Erythroblast (primary cell): ENCODE measurements around the gene GIMAP5.
A peak's percentile ranks its signal among the peaks of the same experiment; 100 is the strongest.
"Not testable (repeated sequence)": the region's sequence is repeated elsewhere in the genome, so short reads cannot be mapped to it uniquely, and the experiment has no call there.

ENCODE experiments used
- DNase-seq, 2 experiments: peaks; one replicate each; lab custom pipeline; 2025; lab: John Stamatoyannopoulos, UW
- GATA1 ChIP-seq: IDR thresholded peaks from 2 replicates; pipeline ENCODE4 v1.6.1; 2011; ENCODE audit warnings: low read depth, mild to moderate bottlenecking, control low read depth, low read length, moderate library complexity
- POLR2A ChIP-seq: IDR thresholded peaks from 2 replicates; pipeline ENCODE4 v1.6.1; 2011; ENCODE audit warnings: mild to moderate bottlenecking, low read length

GIMAP5 gene

DNA sequence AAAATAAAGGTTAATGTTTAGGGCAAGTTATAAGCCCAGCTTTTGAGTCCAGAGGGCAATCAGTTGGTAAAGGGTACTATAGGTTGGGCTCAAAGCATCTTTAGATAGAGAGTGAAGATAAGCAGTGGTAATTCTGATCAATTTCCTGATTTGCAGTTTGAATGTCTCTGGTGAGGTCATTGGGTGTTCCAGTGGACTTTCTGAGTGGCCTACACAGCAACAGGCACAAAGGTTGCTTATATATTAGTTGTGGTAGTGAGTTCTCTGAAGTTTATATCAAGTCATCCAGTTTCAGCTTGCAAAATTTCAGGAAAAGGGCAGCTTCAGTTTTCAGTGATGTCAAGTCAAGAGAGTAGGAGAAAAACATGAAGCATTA lies 29.1 kb downstream of the GIMAP5 start:
- DNase-seq, result no peak
- TF ChIP-seq GATA1 (no peak), POLR2A (no peak)

DNA sequence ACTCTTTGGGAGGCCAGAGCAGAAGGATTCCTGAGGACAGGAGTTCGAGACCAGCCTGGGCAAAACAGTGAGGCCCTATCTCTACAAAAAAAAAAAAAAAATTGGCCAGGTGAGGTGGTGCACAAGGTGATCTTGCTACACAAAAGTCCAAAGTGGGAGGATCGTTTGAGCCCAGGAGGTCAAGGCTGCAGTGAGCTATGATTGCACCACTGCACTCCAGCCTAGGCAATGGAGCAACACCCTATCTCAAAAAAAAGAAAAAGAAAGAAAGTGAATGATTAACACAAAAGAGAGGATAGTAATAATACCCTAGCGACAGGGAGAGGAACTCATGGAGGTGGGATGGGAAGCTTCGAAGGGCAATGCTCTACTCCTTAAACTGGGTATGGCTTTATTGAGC lies 32.5 kb downstream of the GIMAP5 start:
- TF ChIP-seq GATA1, result no peak
- no peak for TF ChIP-seq POLR2A
- DNase-seq, result no peak

DNA sequence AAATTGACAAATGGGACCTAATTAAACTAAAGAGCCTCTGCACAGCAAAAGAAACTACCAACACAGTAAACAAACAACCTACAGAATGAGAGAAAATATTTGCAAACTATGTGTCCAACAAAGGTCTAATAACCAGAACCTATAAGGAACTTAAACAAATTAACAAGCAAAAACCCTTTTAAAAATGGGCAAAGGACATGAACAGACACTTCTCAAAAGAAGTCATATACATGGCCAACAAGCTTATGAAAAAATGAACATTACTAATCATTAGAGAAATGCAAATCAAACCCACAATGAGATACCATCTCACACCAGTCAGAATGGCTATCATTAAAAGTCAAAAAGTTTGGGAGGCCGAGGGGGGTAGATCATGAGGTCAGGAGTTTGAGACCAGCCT lies 36.9 kb downstream of the GIMAP5 start:
- not testable (repeated sequence) for DNase-seq

DNA sequence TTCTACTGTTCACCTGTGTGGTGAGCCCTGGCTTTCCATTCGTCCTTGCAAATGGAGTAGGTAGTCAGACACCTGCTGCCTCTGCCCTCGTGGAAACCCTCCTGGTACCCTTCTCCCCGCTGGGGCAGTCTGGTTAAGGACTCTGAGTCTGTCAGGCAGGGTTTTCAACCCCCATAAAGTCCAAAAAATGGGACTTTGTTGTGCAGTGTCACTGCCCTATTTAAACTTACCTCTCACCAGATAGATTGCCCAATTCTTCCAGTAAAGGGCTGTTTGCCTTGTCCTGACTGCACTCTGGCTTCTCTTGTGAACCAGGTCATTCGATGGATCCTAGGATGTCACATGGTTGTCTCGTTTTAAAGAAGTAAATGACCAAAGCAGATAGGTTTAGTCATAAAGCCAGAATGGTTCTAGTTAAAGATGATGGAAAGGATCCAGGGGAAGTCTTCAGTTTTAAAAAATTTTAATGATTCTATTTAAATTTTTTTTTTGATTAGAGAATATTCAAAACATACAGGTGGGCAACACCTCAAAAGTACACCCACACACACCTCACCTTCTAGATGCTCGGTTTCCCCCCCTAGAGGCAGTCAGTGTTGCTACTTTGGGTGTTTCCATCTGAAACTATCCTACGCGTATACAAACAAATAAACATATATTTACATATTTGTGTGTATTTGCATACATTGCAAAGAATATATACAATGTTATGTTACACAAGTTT lies 41.0 kb downstream of the GIMAP5 start:
- no peak for TF ChIP-seq GATA1
- TF ChIP-seq POLR2A, result no peak
- no peak for DNase-seq

DNA sequence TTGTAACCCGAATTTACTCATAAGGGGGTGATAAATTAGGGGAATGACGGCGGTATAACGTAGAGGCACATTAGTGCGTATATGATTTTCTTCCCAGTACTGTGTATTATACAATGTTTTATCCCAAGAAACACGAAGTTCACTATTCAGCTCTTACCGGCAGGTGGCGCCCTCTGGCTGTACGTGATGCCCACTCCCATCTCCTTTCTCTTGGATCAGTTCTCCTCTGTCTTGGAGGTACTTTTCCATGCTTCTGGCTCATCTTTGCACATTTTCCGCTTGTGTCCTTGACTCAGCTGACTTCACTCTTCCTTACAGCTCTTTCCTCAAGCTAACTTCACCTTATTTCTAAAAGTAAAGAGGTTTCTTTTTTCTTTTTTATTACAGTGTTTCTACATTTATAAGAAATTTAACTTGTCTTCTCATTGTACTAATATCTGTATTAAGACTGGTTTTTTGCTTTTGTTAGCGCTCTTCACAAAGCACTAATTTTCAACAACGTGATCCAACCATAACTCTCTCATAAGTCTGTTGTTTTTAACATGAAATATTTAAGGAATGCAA lies 41.6 kb downstream of the GIMAP5 start:
- peak; percentile 60 to 79 for DNase-seq
- no peak for TF ChIP-seq GATA1
- no peak for TF ChIP-seq POLR2A

DNA sequence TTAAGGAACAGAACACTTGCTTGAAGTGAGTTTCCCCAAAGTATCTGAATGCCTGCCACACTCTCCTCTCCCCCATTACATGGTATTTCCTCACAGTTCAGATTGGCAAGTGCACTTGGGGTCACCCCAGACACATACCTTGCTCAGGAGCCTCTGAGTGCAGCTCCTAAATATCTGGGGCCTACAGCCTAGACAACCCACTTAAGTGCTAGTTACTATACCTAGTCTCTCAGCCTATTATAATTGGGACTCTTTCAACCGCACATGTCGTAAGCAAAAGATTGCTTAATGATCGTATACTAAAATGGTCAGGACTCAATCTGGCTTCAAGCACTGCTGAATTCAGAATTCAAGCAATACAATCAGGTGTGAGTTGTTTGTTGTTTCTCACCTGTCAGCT lies 43.1 kb downstream of the GIMAP5 start:
- no peak for DNase-seq
- TF ChIP-seq POLR2A, result no peak
- TF ChIP-seq GATA1, result no peak

DNA sequence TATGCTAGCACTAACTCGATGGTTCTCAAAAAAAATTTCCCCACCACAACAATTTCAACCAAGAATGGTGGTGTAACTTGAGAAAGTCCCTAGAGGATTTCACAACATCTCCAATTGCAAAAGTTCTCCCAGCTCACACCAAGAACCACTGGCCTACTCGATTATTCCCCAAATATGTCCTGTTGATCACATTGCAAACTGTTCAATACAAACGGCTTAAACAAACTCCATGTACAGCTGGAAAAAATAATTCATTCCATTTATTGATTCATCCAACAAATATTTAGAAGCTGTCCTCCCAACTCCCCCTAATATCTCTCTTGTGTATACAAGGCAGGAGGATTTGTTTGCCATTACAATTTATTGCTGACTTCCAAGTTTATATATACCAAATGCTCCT lies 43.9 kb downstream of the GIMAP5 start:
- TF ChIP-seq GATA1 (no peak), POLR2A (no peak)
- no peak for DNase-seq

DNA sequence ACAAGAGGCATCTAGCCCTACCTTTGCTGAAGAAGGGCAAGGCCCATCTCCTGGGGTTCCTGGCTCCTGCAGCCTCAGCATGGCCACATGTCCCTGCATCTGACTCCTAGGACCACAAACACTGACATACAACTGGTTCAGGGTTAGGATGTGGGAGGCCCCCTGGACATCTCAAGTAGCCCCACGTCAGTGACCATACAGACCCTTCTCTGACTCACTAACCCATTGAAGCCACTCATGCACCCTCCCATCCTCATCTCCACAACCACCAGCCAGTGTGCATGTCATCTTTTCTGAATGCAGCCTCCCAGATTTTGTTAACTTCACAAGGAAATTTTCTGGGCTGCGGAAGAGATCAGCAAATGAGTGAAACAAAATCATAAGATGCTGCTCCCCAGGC lies 44.7 kb downstream of the GIMAP5 start:
- TF ChIP-seq POLR2A, result no peak
- DNase-seq, result no peak

DNA sequence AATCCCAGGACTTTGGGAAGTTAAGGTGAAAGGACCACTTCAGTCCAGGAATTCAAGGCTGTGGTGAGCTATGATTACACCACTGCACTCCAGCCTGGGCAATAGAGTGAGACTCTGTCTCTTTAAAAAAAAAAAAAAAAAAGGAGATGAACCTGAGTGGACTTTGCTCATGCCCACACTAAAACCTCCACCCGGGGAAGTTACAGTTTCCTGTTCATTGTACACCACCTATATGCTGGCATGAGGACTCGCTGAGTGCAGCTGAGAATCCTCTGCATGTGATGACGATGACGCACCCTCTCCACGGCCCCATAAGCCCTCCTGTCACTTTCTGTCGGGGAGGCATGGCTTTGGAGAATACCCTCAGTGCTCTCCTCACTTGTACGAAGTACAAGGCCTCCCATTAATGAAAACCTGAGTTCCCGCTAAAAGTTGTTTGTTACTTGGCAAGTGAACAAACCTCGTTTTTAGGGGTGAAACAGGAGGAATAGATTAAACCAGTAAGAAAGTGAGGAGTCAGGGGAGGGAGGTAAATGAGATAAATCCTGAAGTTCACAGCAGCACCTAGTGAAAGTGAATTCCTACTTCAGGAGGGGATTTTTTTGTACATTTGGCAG lies 47.0 kb downstream of the GIMAP5 start:
- no peak for DNase-seq
- no peak for TF ChIP-seq POLR2A
- TF ChIP-seq GATA1, result no peak

DNA sequence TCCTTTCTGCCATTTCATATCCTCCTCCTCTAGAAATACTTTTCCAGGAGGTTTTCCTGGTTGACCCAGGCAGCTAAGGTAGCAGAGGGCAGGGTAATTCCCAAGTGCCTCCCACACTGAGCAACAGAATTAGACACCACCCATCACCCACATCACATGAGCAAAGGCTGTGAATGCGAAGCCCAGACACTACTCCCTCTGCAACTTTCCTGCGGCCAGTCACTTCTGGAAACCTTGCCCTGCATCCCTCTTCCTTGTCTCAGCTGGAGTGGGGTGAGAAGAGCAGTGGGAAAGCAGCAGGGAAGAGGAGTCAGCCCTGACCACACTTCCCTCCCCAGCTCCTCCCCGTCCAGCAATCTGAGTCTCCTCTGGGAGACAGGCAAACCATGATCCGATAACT lies 47.7 kb downstream of the GIMAP5 start:
- no peak for DNase-seq
- TF ChIP-seq GATA1 (no peak), POLR2A (no peak)

DNA sequence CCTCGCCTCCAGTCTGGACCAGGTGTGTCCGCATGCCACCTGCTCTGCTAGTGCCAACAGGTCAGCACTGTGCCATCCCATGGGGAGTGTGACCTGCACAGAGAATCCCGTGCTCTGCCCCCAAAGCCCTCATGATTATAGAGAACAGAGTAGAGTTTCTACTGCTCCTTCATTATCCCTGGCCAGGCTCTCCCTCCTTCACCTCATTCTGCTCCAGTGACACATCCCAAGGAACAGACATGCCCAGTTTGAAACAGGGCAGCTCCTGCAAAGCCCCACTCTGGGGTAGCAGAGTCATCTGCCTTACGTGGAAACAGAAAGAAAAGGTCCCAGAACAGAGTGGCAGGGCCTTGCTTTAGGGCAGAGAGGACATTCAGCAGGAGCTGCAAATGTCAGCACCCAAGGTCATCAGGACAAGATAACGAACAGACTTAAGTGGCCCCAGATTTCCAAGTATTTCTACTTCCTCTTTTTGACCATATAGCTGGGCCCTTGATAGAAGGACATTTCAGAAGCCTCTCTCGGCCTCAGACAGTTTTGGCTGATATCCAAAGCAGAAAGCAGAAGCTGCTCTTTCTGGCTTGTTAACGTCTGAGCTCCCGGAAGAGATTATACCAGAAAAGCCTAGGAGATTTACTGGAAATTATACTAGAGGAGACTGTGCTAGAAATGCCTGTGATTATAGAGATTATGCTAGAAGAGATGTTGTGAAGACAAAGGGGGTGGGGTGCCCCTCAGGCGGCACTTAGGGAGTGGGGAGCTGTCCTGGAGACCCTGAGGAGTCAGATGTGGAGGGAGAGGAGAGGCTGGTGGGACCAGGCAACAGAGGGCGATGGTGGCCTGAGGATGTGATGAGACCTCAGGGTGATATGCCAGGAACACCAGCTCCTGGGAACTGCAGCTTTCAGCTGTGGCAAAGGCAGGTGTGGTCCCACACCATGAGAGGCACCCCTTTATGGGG lies 50.4 kb downstream of the GIMAP5 start:
- DNase-seq, result peak; percentile 28 to 61
- TF ChIP-seq GATA1 (no peak), POLR2A (no peak)

DNA sequence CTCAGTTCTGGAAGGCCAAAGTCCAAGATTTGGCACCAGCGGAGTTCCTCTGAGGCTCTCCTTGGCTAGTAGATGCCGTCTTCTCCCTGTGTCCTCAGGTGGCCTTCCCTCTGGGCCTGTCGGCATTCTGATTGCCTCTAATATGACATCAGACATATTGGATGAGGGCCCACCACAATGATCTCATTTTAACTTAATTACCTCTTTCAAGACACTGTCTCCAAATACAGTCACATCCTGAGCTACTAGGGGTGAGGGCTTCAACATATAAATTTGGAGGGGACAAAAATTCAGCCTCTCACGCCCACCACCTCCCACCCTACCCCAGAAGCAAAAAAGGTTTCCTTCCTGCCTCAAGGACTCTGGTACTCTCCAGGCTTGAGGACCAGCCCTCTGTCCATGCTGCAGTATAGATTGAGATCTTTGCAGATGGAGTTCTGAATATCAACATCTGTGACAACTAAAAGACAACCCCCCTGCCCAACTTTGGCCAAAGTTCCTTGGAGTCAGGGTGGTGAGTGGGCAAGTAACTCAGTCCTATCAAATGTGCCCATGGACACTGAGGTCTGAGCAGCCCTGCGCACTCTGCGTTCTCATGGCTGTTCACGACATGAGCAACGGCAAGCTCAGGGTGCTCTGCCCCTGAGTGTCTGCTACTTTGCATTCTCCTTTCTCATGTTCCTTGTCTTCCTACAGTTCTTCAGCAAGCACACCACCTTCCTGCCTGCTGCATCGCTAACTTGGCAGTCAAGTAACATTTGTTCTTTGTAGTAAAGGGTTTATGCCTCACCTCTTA lies 51.5 kb downstream of the GIMAP5 start:
- TF ChIP-seq GATA1, result no peak
- TF ChIP-seq POLR2A, result no peak
- peak; percentile 14 to 19 for DNase-seq

DNA sequence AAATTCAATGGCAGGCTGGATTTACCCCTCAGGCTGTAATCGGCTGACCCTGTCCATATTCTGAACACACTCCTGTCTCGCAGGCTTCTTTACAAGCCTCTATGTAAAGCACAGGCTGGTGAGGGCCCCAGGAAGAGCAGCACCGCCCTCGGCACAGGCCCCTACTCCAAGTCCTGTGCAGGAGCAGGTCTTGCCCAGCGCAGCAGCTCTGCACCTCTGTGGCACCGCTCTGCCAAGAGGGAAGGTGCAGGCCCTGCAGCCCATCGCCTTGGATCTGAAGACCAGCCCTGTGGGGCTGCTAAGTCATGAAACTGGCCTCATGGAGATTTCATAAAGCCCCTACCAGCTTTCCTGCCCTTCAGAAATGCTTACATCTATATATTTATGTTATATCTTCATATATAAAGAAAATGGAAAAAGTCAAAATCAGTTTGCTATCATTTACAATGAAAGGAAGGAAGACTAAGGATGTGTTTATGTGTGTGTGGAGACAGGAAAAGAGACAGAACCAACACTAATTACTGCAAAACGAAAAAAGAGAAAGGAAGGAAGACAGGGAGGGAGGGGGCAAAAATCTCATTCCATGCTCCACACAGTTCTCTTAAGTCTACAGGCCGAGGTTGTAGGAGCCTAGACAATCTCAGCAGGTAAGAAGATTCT lies 53.3 kb downstream of the GIMAP5 start:
- DNase-seq, result no peak
- TF ChIP-seq GATA1 (no peak), POLR2A (no peak)

DNA sequence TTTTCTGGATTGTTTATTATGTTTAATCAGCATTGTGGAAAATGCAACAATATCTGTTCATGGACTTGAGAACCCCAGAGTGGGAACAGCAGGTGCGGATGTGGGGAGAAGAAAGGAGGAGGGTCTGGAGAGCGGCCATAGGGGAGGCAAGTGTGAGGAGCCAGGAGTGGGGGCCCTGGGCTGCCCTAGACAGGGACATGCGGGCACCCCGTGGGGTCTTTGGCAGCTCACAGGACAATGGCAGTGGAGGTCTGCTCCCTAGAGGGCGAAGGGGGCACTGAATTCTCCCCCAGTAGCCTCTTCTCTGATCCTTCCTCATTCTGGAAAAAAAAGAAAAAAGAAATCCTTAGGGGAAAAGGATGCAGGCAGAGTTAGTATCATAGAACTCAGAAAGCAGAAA lies 54.1 kb downstream of the GIMAP5 start:
- TF ChIP-seq POLR2A, result no peak
- TF ChIP-seq GATA1, result no peak
- DNase-seq, result no peak
